Activated T-helper 17 cell treated with anti-CD3 and anti-CD28 coated beads, Interleukin-2, amount 50 U/mL, for 72 hours (primary cell): ENCODE measurements around the gene LHFPL2. TPM values are rescaled to one million over a fixed set of nuclear protein-coding genes. Genes with fewer than 3 reads are reported as not detected.

Source experiments
- ATAC-seq: fragments of 150-1000 bp; cut with Tn5 transposase; replicated peaks from 2 replicates; pipeline ENCODE4 v1.10.0; 2021; ENCODE audit warnings: mild to moderate bottlenecking, moderate library complexity
- H3K27ac Mint-ChIP-seq: one replicate; pipeline ENCODE4 v1.8.0; 2022; ENCODE audit warnings: mixed read lengths
- H3K27me3 Mint-ChIP-seq: one replicate; pipeline ENCODE4 v1.8.0; 2022; ENCODE audit warnings: mixed read lengths
- H3K36me3 Mint-ChIP-seq: one replicate; pipeline ENCODE4 v1.8.0; 2022; ENCODE audit warnings: low read depth, mild to moderate bottlenecking, mixed read lengths
- H3K4me1 Mint-ChIP-seq: one replicate; pipeline ENCODE4 v1.8.0; 2022; ENCODE audit warnings: mixed read lengths
- H3K4me3 Mint-ChIP-seq: one replicate; pipeline ENCODE4 v1.8.0; 2022; ENCODE audit warnings: mild to moderate bottlenecking, mixed read lengths
- H3K9me3 Mint-ChIP-seq: one replicate; pipeline ENCODE4 v1.8.0; 2022; ENCODE audit warnings: mixed read lengths
- total RNA-seq, 2 donors: library from RNA; stranded (reverse); gene quantifications; one replicate each; pipeline ENCODE4 v1.2.3, GENCODE V29; 2022

The LHFPL2 gene
- total RNA-seq, 2 donors from 2014 or later: 0.05 to 0.95 TPM

DNA sequence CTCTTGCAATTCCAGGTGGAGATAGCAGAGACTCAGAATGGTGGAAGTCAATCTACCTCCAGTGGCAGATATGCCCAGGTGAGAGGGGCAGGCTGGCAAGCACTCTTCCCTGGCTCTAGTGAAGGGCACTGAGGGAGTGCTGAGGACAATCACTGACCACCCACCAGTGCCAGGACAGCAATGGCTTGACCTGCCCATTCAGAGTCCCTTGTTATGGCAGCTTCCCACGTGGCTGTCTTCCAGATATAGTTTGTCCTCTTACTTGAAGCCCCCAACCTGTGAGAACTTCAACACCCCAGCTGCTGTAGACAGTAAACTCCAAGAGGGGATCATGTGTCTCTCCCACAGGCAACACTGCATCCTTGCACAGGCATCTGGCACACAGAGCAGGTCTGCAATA is 104.7 kb downstream of the LHFPL2 start:
- Mint-ChIP-seq H3K9me3 (no peaks in the 10 kb centered on the region), H3K4me3 (no peak overlapping the region), H3K27me3 (peaks cover 13% of the 10 kb centered on the region), H3K36me3 (no peaks in the 10 kb centered on the region), H3K4me1 (no peaks in the 10 kb centered on the region), H3K27ac (no peak overlapping the region)
- ATAC-seq: no peak

DNA sequence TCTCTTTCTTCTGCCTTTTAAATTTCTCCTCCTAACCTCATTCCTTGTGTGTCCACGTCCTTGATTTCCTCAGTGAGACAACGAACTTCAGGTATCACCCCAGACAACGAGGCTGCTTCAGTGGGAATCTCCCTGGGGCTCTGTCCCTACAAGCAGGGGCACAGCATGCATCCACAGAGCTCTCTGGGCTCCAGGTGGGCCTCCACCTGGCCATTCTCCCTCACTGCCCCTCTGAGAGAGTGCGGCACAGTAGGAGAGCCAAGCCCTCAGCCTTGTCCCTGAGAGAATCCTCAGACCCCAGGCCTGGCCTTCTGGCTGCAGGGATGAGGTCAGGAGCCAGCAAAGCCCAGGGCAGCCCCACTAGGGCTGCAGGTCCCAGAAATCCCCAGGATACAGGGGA is 105.3 kb downstream of the LHFPL2 start:
- Mint-ChIP-seq H3K27me3 (peaks cover 13% of the 10 kb centered on the region), H3K9me3 (no peaks in the 10 kb centered on the region), H3K27ac (no peak overlapping the region), H3K4me3 (no peak overlapping the region), H3K4me1 (no peaks in the 10 kb centered on the region), H3K36me3 (no peaks in the 10 kb centered on the region)
- no peak for ATAC-seq

DNA sequence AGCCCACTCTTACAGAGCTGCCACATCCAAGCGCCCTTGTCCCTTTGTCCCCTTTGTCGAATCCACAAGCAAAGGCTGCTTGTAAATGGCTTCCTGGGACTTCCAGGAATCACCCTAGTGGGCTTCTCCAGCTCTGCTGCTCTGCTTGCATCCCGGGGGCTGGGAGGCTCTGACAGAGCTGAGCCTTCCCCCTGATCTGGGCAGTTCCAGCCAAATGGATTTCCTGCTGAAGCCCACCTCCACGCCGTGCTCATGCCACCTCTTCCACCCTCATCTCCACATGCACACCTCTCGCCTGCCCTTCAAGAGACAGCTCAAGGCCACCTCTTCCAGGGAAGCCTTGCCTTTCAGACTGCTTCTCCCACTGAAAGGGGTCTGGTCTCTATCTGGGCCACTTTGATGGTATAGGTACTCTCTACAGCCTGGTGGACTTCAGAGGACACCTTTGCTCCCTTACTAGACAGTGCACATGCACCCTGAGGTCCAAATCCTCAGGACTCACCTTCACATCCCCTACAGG is 106.2 kb downstream of the LHFPL2 start:
- Mint-ChIP-seq H3K36me3 (no peaks in the 10 kb centered on the region), H3K9me3 (no peaks in the 10 kb centered on the region), H3K27me3 (peaks cover 13% of the 10 kb centered on the region), H3K4me1 (no peaks in the 10 kb centered on the region), H3K4me3 (no peak overlapping the region), H3K27ac (no peak overlapping the region)
- no peak for ATAC-seq

DNA sequence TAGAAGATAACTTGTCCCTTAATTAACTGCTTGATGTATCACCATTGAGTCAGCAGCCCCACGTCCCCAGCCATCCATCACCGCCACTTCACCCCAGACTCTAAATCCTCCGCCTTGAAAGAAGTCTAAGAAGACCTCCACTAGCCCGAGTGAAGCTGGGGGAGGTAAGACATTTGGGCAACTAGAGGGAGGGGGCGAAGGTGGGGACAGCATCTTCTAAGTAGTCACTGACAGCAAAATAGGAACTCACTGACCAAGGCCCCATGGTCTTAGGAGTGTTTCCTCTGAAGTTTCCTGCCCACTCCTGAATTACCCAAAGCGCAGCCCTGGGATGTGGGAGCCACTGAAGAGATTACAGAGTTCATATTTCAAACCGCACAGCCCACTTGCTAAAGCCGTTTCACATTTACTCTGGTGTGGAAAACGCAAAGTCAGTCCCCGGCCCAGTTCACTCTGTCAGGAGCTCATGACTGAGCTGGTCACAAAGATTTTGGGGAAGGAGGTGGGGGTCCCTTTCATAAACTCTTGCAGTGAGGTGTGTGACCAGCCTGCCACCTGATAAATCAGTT is 107.4 kb downstream of the LHFPL2 start:
- H3K36me3 Mint-ChIP-seq: no peaks in the 10 kb centered on the region
- no peak for ATAC-seq
- no peaks in the 10 kb centered on the region for H3K9me3 Mint-ChIP-seq
- no peak overlapping the region for H3K4me3 Mint-ChIP-seq
- H3K4me1 Mint-ChIP-seq: no peaks in the 10 kb centered on the region
- no peak overlapping the region for H3K27ac Mint-ChIP-seq
- peaks cover 13% of the 10 kb centered on the region for H3K27me3 Mint-ChIP-seq

DNA sequence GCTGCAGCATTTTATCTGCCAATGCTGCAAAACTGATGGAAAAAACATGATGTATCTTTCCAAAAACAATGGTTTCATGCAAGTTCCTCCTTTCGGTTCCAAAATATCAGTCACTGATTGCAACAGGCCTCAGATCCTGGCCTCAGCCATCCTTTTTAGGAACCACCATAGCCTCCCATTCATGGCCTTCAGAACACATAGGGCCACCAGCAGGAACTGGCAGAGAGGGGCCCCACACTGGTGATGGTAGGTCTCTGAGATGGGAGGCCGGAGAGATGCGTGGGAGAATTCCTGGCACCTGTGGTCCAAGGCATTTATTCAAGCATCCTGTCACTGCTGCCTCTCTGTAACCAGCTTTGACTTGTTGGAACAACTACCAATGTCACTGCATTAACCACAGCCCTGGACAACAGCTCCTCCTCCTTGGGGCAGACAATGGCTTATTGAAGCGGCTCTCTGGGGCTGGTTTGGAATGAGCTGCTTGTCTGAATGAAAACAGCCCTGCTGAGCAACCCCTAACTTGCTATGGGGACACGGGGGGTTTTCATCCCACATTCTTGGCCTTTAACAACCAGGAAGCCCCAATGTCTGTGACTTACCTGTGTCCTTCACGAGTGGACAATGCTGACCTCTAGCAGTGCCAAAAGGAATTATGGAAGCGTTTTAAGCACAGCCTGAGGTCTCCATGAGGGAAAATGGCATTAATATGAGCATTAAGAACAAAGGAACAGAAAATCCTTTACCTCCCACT is 108.1 kb downstream of the LHFPL2 start:
- peaks cover 10% of the 10 kb centered on the region for H3K27me3 Mint-ChIP-seq
- H3K4me1 Mint-ChIP-seq: no peaks in the 10 kb centered on the region
- no peak overlapping the region for H3K27ac Mint-ChIP-seq
- no peak for ATAC-seq
- H3K9me3 Mint-ChIP-seq: no peaks in the 10 kb centered on the region
- H3K36me3 Mint-ChIP-seq: no peaks in the 10 kb centered on the region
- H3K4me3 Mint-ChIP-seq: no peak overlapping the region

DNA sequence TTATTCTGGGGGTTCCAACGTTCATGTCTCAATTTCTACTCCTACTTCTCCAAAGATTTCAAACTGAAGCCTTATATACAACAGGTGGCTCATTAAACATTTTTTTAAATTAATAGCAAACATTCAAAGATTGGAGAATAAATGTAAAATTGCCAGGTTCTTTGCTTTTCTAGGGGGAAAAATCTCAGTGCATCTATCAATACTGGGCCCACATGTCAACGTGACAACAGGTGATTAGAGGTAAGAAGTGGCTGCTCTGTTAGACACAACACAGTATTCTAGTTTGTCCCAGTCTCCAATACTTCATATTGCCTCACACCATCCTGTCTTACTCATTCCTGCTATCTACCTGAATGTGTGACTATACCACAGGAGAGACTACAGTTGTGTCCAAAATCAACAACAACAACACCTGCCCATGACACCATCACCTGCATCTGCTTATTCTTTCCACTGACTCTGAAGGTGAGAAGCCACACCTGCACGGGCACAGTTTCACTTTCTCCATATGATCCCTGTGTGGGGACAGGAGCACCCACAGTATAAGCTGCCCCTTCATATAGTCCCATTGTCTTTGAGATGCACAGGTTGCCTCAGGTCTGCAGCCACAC is 110.2 kb downstream of the LHFPL2 start:
- Mint-ChIP-seq H3K4me3 (no peak overlapping the region), H3K9me3 (no peaks in the 10 kb centered on the region), H3K27ac (no peak overlapping the region)

DNA sequence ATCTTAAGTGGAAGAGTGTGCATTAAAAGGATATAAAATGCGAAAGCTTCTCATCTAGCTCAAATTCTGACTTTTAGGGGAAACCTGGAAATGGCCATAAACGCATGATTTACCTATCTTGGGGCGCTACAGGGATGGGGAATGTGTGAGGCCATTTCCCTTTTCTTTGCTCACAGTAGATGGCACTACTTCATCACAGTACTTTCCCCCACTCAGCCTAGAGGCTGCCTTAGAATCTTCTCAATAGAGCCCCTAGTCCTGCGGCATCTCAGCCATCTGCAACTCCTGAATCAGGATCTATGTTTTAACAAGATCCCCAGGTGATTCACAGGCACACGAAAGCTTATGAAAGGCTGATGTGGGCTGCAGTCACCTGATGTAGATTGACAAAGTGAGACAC is 110.8 kb downstream of the LHFPL2 start:
- ATAC-seq: peak; percentile 24
- no peaks in the 10 kb centered on the region for H3K36me3 Mint-ChIP-seq
- H3K4me3 Mint-ChIP-seq: no peak overlapping the region
- H3K27ac Mint-ChIP-seq: no peak overlapping the region
- peaks cover 3% of the 10 kb centered on the region for H3K27me3 Mint-ChIP-seq
- H3K4me1 Mint-ChIP-seq: no peaks in the 10 kb centered on the region
- no peaks in the 10 kb centered on the region for H3K9me3 Mint-ChIP-seq

More for the DNA sequence above, 110.2 kb downstream of the LHFPL2 start:
- no peaks in the 10 kb centered on the region for H3K36me3 Mint-ChIP-seq
- no peaks in the 10 kb centered on the region for H3K4me1 Mint-ChIP-seq
- no peak for ATAC-seq
- peaks cover 7% of the 10 kb centered on the region for H3K27me3 Mint-ChIP-seq

DNA sequence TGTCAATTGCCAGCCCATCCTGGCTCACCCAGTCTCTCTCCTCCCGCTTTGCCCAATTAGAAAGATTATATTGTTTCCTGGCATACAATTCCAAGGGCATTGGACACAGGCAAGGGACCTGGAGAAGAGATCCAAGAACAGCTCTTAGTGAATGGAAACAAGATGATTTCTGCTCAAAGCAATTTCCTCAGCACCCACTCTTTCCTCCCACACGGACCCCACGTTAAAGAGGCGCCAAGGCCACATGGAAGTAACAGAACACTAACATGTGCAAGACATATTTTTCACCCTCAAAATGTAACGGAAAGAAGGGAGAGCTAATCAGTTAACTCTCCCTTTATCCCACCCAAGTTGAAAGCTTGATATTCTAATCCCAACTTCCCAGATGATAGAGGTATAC is 111.2 kb downstream of the LHFPL2 start:
- H3K4me3 Mint-ChIP-seq: no peak overlapping the region
- H3K4me1 Mint-ChIP-seq: no peaks in the 10 kb centered on the region
- no peak overlapping the region for H3K27ac Mint-ChIP-seq
- peaks cover under 1% of the 10 kb centered on the region for H3K27me3 Mint-ChIP-seq
- H3K36me3 Mint-ChIP-seq: no peaks in the 10 kb centered on the region
- ATAC-seq: no peak
- H3K9me3 Mint-ChIP-seq: no peaks in the 10 kb centered on the region

DNA sequence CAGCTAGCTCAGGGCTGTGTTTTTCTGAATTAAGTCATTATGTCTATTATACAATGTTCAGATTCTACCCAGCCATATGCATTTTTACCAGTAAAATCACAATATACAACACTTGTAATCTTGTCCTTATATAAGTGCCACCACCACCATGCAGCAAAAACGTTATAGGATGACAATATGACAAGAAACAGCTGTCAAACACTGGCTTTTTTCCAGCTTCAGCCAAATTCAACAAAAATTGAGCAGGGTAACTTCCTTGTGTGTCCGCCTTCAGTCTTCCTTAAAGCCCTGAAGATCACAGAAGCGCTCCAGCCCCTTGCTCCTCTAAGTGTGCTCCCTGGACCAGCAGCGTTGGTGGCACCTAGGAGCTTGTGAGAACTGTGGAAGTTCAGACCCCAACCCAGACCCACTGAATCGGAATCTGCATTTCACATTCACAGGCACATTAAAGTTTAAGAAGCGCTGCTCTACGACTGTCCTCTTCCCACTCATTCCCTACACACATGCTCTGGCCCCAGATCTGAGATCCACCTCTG is 111.8 kb downstream of the LHFPL2 start:
- no peak overlapping the region for H3K4me3 Mint-ChIP-seq
- no peaks in the 10 kb centered on the region for H3K4me1 Mint-ChIP-seq
- H3K36me3 Mint-ChIP-seq: no peaks in the 10 kb centered on the region
- no peaks in the 10 kb centered on the region for H3K27me3 Mint-ChIP-seq
- no peak overlapping the region for H3K27ac Mint-ChIP-seq
- H3K9me3 Mint-ChIP-seq: no peaks in the 10 kb centered on the region
- ATAC-seq: no peak

DNA sequence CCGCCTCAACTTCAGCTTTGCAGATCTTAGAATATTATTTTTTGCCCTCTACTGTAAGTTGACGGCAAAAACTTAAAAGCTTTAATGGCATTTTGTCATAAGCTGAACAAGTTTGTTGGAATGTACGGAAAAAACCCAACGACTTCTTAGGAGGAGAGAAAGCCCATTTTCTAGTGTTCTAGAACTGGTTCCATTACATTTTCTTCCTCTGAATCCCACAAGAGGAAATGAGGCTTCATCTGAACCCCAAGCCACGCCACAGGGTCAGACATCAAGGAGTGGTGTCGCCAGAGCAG is 113.7 kb downstream of the LHFPL2 start:
- Mint-ChIP-seq H3K36me3 (no peaks in the 10 kb centered on the region), H3K4me1 (no peaks in the 10 kb centered on the region), H3K9me3 (no peaks in the 10 kb centered on the region), H3K27ac (no peak overlapping the region), H3K27me3 (no peaks in the 10 kb centered on the region), H3K4me3 (no peak overlapping the region)
- ATAC-seq: no peak

DNA sequence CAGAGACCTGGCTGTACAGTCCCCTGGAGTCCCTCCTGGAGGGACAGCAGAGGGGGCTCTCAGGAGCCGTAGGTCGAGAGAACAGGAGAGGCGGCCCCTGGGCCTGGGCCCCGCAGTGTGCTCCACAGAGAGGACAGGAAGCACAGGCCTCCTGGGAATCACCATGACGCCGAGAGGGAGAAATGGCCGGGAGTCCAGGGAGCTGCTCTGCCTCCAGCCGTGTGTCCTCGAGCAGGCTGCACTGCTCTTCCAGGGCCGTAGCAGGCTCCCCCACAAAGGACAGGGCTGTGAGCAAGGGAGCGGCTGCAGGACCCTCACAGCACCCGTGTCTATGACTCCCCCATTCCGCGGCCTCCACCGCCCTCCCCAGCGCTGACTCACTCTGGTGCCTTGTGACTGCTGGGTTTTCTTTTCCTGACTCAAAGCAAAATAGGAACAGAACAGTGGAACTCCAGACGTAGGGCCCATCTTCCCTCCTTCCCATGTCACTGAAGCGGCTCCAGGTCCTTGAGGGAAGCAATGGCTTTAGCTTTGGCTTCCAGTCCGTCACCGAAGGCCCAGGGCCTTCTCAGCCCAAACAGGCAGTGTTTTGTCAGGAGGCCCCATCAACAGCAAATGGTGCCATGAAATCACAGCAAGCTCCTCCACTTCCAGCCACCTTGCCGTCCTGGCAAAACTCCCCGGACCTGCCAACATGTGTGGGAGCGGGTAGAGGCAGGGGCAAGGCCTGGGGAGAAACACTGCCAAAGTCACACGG is 114.2 kb downstream of the LHFPL2 start:
- Mint-ChIP-seq H3K4me3 (no peak overlapping the region), H3K27ac (no peak overlapping the region)

DNA sequence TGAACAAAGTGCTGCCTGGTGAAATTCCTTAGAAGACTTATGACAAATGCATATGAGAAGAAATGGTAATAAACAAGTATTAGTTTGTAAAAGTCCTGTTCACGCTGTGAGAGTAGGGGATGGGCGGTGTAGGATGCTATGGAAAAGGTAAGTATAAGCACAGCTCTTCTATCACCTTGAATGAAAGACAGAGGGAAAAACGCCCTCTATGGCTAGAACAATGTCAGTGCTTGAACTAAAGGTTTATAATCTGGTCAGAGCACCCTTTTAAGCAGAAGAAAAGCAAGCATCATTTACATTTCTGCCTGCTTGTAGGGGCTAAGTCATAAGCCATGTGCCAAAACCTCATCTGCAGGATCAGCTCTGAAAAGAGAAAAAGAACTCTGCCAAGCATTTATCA is 115.2 kb downstream of the LHFPL2 start:
- H3K27me3 Mint-ChIP-seq: peaks cover 3% of the 10 kb centered on the region
- ATAC-seq: no peak
- no peaks in the 10 kb centered on the region for H3K9me3 Mint-ChIP-seq
- no peak overlapping the region for H3K4me3 Mint-ChIP-seq
- H3K4me1 Mint-ChIP-seq: no peaks in the 10 kb centered on the region
- H3K27ac Mint-ChIP-seq: no peak overlapping the region
- no peaks in the 10 kb centered on the region for H3K36me3 Mint-ChIP-seq

More for the DNA sequence above, 114.2 kb downstream of the LHFPL2 start:
- ATAC-seq: no peak
- Mint-ChIP-seq H3K4me1 (no peaks in the 10 kb centered on the region), H3K36me3 (no peaks in the 10 kb centered on the region), H3K9me3 (no peaks in the 10 kb centered on the region), H3K27me3 (no peaks in the 10 kb centered on the region)

DNA sequence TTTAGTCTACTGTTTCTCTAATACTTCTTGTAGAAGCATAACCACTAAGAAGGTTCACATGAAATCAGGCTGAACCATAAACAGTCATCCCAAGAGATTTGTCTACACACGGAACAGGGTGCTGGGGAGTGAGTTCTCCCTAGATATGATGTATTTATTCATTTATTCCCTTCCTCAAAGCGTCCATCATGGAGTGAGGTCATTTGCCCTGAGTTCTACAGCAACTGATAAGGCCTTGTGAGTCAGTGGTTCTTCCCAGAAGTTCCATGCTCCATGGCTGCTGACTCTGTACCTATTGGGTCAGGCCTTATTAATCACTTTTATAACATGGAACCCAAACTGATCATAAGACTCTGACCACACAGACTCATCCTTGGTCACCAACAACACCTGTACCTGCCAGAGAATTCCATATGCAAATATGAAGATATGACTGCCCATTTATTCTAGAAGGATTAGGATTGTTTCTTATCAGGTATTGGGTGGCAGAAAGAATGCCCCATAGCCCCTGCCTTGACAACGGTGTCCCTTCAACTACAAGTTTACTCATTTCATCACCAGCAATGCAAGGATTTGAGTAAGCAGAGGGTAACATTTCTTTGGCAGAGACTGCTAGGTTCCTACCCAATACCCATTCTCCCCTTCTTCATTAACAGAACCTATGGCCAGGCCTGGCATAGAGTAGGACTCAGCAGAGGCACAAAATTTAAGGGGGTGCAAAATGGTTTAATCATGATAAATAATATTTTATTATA is 118.1 kb downstream of the LHFPL2 start:
- H3K9me3 Mint-ChIP-seq: no peaks in the 10 kb centered on the region
- no peaks in the 10 kb centered on the region for H3K36me3 Mint-ChIP-seq
- no peak overlapping the region for H3K27ac Mint-ChIP-seq
- H3K4me3 Mint-ChIP-seq: no peak overlapping the region
- peak; percentile 7 for ATAC-seq
- H3K27me3 Mint-ChIP-seq: peaks cover 5% of the 10 kb centered on the region
- peaks cover 6% of the 10 kb centered on the region for H3K4me1 Mint-ChIP-seq

DNA sequence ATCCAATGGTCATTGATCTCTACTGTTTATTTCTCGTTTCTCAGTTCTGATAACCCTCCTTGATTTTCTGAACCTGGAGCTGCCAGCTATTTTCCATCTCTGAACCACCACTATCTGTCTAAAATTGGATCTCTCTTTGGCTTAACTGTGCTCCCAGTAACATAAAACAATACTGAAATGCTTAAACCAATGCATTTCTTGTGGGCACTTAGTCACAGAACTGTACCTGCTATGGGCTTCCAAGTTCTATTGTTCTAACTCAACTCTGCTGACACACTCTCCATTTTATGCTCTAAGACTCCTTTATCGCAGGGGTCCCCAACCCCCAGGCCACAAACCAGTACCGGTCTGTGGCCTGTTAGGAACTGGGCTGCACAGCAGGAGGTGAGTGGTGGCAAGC is 120.6 kb downstream of the LHFPL2 start:
- Mint-ChIP-seq H3K36me3 (no peaks in the 10 kb centered on the region), H3K27ac (no peak overlapping the region), H3K4me1 (peaks cover 6% of the 10 kb centered on the region), H3K27me3 (peaks cover 19% of the 10 kb centered on the region), H3K9me3 (no peaks in the 10 kb centered on the region), H3K4me3 (no peak overlapping the region)
- peak; percentile 25 for ATAC-seq
